Neuronal stem cell (in vitro differentiated cells): ENCODE measurements around the gene HSPG2.

ENCODE experiments used
- DNase-seq: peaks from one replicate; pipeline ENCODE4 v3.0.0-alpha.2; 2013; ENCODE audit warnings: low spot score
- H2AFZ ChIP-seq: one replicate; pipeline ENCODE4 v1.6.1; 2013; ENCODE audit warnings: mild to moderate bottlenecking, low read length, inconsistent platforms
- H2AK5ac ChIP-seq: 2 replicates; pipeline ENCODE4 v1.6.1; 2013; ENCODE audit warnings: low read depth, mild to moderate bottlenecking, inconsistent platforms, low read length, moderate library complexity, mixed read lengths
- H2BK120ac ChIP-seq: 2 replicates; pipeline ENCODE4 v1.6.1; 2013; ENCODE audit warnings: low read depth, mild to moderate bottlenecking, inconsistent platforms, low read length, moderate library complexity, mixed read lengths
- H2BK12ac ChIP-seq: one replicate; pipeline ENCODE4 v1.6.1; 2013; ENCODE audit warnings: low read length, inconsistent platforms
- H2BK15ac ChIP-seq: 2 replicates; pipeline ENCODE4 v1.6.1; 2013; ENCODE audit warnings: mild to moderate bottlenecking, low read length, inconsistent platforms, mixed read lengths
- H2BK5ac ChIP-seq: one replicate; pipeline ENCODE4 v1.6.1; 2013; ENCODE audit warnings: inconsistent platforms, mild to moderate bottlenecking, low read length, moderate library complexity
- H3K14ac ChIP-seq: one replicate; pipeline ENCODE4 v1.6.1; 2013; ENCODE audit warnings: low read length, inconsistent platforms
- H3K18ac ChIP-seq: 2 replicates; pipeline ENCODE4 v1.6.1; 2013; ENCODE audit warnings: low read length, inconsistent platforms
- H3K23ac ChIP-seq: 2 replicates; pipeline ENCODE4 v1.6.1; 2013; ENCODE audit warnings: low read depth, mild to moderate bottlenecking, mixed read lengths, low read length, inconsistent platforms; ENCODE audit not compliant: poor library complexity
- H3K27ac ChIP-seq: replicated peaks from 3 replicates; pipeline ENCODE4 v1.5.1; 2013; ENCODE audit warnings: low read length, inconsistent platforms
- H3K27me3 ChIP-seq, 3 experiments: 2 replicates each; pipeline ENCODE4 v1.6.1; 2013; ENCODE audit warnings: low read length in 3 of 3, mild to moderate bottlenecking in 2 of 3, inconsistent platforms in 1 of 3, low read depth in 1 of 3, mixed read lengths in 1 of 3, moderate library complexity in 1 of 3; ENCODE audit not compliant: control insufficient read depth in 3 of 3, insufficient read depth in 3 of 3
- H3K36me3 ChIP-seq, 2 donors: replicated peaks in 1 of 2; 2 replicates each; pipeline ENCODE4 v1.6.1; 2013; ENCODE audit warnings: low read length in 2 of 2; ENCODE audit not compliant: control insufficient read depth in 2 of 2, insufficient read depth in 2 of 2
- H3K4ac ChIP-seq: 2 replicates; pipeline ENCODE4 v1.6.1; 2013; ENCODE audit warnings: inconsistent platforms, mild to moderate bottlenecking, low read length, moderate library complexity
- H3K4me1 ChIP-seq, 2 donors: 1 replicate in 1 of 2; 2 replicates in 1 of 2; pipeline ENCODE4 v1.6.1; 2013; ENCODE audit warnings: low read length in 2 of 2, low read depth in 1 of 2; ENCODE audit not compliant: control insufficient read depth in 2 of 2, insufficient read depth in 1 of 2
- H3K4me2 ChIP-seq: one replicate; pipeline ENCODE4 v1.6.1; 2013; ENCODE audit warnings: mild to moderate bottlenecking, low read length, inconsistent platforms; ENCODE audit not compliant: insufficient read depth, poor library complexity, severe bottlenecking
- H3K4me3 ChIP-seq, 2 donors: 2 replicates each; pipeline ENCODE4 v1.5.1; 2013; ENCODE audit warnings: low read length in 2 of 2, mild to moderate bottlenecking in 2 of 2, inconsistent platforms in 1 of 2, moderate library complexity in 1 of 2
- H3K79me1 ChIP-seq: one replicate; pipeline ENCODE4 v1.6.1; 2013; ENCODE audit warnings: low read depth, mild to moderate bottlenecking, inconsistent platforms, low read length, moderate library complexity
- H3K9ac ChIP-seq: one replicate; pipeline ENCODE4 v1.6.1; 2013; ENCODE audit warnings: mild to moderate bottlenecking, low read depth, low read length, inconsistent platforms; ENCODE audit not compliant: poor library complexity
- H3K9me3 ChIP-seq, 2 donors: replicated peaks in 1 of 2; 2 replicates each; pipeline versions ENCODE3 to v1.6.1; 2013; ENCODE audit warnings: low read length in 2 of 2, mild to moderate bottlenecking in 2 of 2, inconsistent platforms in 1 of 2, low read depth in 1 of 2, mixed read lengths in 1 of 2, moderate library complexity in 1 of 2; ENCODE audit not compliant: control insufficient read depth in 2 of 2, insufficient read depth in 1 of 2
- H4K8ac ChIP-seq: one replicate; pipeline ENCODE4 v1.6.1; 2013; ENCODE audit warnings: low read depth, mild to moderate bottlenecking, inconsistent platforms, low read length, moderate library complexity
- H4K91ac ChIP-seq: one replicate; pipeline ENCODE4 v1.6.1; 2013; ENCODE audit warnings: low read length, low read depth, mild to moderate bottlenecking, inconsistent platforms; ENCODE audit not compliant: poor library complexity
- WGBS, 2 donors: extraction: QIAGEN DNeasy Blood & Tissue Kit; methylation state at CpG; one replicate each; pipeline ENCODE4 v1.1.7; 2013; ENCODE audit warnings: missing lambda C conversion rate in 2 of 2, mixed read lengths in 1 of 2; ENCODE audit not compliant: insufficient read length in 2 of 2, insufficient replicate concordance in 1 of 2; ENCODE audit errors: extremely low coverage in 2 of 2; 5-methylcytosine and 5-hydroxymethylcytosine counted together

The HSPG2 gene

DNA sequence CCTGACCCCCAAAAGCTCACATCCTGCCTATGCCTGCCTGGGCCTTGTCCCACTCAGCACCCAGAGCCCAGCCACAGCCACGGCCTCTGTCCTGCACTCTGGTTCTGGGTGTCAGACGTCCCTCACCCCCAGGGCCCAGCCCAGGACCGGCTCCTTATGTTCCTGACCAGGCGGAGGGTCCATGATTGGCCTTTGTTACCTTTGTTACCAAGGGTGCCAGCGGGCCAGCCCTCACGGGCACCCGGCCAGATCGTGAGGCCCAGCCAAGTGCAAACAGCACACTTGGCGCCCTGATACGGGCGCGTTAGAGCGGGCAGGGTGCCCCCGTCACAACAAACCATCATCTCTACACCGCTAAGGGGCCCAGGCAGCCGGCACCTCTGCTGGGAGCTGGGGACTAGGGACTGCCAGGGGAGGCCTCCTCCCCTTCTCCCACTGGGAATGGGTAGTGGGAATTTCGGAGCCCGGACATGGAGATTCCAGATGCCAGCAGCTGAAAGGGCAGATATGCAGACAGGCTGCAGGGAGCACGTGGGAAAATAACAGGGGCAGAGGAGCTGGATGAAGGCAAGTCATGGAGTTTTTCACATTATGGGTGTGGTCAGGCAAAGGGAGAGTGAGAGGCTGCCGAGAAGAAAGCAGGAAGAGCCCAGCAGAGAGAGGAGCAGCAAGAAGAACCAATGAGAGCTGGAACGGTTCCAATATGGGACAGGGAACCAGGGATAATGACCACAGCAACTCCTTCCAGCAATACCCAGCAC, 22.1 kb downstream of the HSPG2 start:
- H3K4me1 ChIP-seq = peaks cover 17 to 24% of the 10 kb centered on the region in 2 donors

DNA sequence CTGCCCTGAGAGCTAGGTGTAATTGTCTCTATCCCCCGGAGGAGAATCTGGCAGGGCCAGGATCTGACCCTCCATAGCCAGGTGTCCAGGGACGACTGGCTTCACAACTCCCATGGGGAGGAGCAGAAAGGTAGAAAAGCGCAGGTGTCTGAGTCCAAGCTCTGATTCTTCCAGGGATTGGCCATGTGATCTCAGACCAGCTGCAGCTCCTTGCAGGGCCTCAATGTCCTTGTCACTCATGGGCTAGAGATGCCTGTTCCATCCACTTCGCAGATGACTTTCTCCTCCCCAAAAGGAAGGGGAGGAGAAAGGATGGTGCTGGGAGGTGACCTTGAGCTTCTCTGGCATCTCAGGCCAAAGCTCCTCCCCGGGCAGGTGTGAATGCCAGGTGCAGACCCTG, 22.7 kb downstream of the HSPG2 start:
- Histone ChIP-seq H2AK5ac (peak overlapping the region; percentile 73), H3K23ac (peak overlapping the region; percentile 83), H3K14ac (no peak overlapping the region), H3K4ac (no peak overlapping the region), H4K8ac (no peak overlapping the region), H3K79me1 (peaks cover under 1% of the 10 kb centered on the region), H3K9ac (no peak overlapping the region), H3K27ac (no peak overlapping the region), H3K27me3 (no peaks in the 10 kb centered on the region), H3K4me1 (peaks cover 21 to 30% of the 10 kb centered on the region in 2 donors), H2BK5ac (no peak overlapping the region), H3K4me2 (no peak overlapping the region), H3K36me3 (peaks cover 0 to 2% of the 10 kb centered on the region in 2 donors), H2AFZ (no peak overlapping the region), H2BK12ac (no peak overlapping the region), H3K9me3 (no peaks in the 10 kb centered on the region), H2BK120ac (no peak overlapping the region), H3K4me3 (no peak overlapping the region), H2BK15ac (no peak overlapping the region), H4K91ac (no peak overlapping the region), H3K18ac (no peak overlapping the region)
- DNase-seq = no peak
- WGBS, 2 donors = no CpG with 5 or more reads among the region's 5 CpGs

More for the DNA sequence above, 22.1 kb downstream of the HSPG2 start:
- Histone ChIP-seq H2BK120ac (no peak overlapping the region), H3K27ac (no peak overlapping the region), H3K14ac (no peak overlapping the region), H3K27me3 (no peaks in the 10 kb centered on the region), H3K4me2 (no peak overlapping the region), H3K9ac (no peak overlapping the region), H3K18ac (peak overlapping the region; percentile 55), H2AFZ (no peak overlapping the region), H3K36me3 (peaks cover 0 to 2% of the 10 kb centered on the region in 2 donors), H3K9me3 (no peaks in the 10 kb centered on the region), H4K8ac (no peak overlapping the region), H2BK12ac (no peak overlapping the region), H4K91ac (no peak overlapping the region), H2BK15ac (no peak overlapping the region), H2BK5ac (peak overlapping the region; percentile 29), H3K23ac (peak overlapping the region; percentile 83), H2AK5ac (peak overlapping the region; percentile 73), H3K4ac (no peak overlapping the region), H3K79me1 (no peaks in the 10 kb centered on the region), H3K4me3 (no peak overlapping the region)
- no peak for DNase-seq
- WGBS, 2 donors = no CpG with 5 or more reads among the region's 21 CpGs

- Histone ChIP-seq H3K36me3 (peaks cover 0 to 2% of the 10 kb centered on the region in 2 donors), H4K8ac (no peak overlapping the region), H2BK15ac (no peak overlapping the region), H3K4ac (no peak overlapping the region), H3K18ac (no peak overlapping the region), H2AFZ (no peak overlapping the region), H3K14ac (no peak overlapping the region), H4K91ac (no peak overlapping the region), H2BK12ac (no peak overlapping the region), H3K27ac (no peak overlapping the region), H2BK120ac (no peak overlapping the region), H3K4me2 (no peak overlapping the region), H3K9me3 (no peaks in the 10 kb centered on the region), H3K79me1 (peaks cover 3% of the 10 kb centered on the region), H3K4me1 (peaks cover 22 to 32% of the 10 kb centered on the region in 2 donors), H3K9ac (no peak overlapping the region), H3K23ac (no peak overlapping the region), H3K27me3 (no peaks in the 10 kb centered on the region), H2AK5ac (no peak overlapping the region), H2BK5ac (no peak overlapping the region), H3K4me3 (no peak overlapping the region)
- no peak for DNase-seq
- no CpG with 5 or more reads among the region's 5 CpGs for WGBS, 2 donors
Observed at GRCh38 chr1:21913763-21914162, 23.3 kb downstream of the HSPG2 start.

- H3K4me2 ChIP-seq = no peak overlapping the region
- peak overlapping the region; percentile 35 for H2BK5ac ChIP-seq
- H2BK120ac ChIP-seq = no peak overlapping the region
- no peaks in the 10 kb centered on the region for H3K9me3 ChIP-seq
- no peak overlapping the region for H2AFZ ChIP-seq
- H3K36me3 ChIP-seq = peaks cover 0 to 2% of the 10 kb centered on the region in 2 donors
- DNase-seq = no peak
- no peak overlapping the region for H4K91ac ChIP-seq
- H2BK12ac ChIP-seq = peak overlapping the region; percentile 36
- peaks cover 22 to 32% of the 10 kb centered on the region in 2 donors for H3K4me1 ChIP-seq
- H3K27ac ChIP-seq = no peak overlapping the region
- H3K14ac ChIP-seq = no peak overlapping the region
- H3K27me3 ChIP-seq = no peaks in the 10 kb centered on the region
- no peak overlapping the region for H3K4ac ChIP-seq
- H4K8ac ChIP-seq = no peak overlapping the region
- H3K9ac ChIP-seq = no peak overlapping the region
- no peak overlapping the region for H3K4me3 ChIP-seq
- peak overlapping the region; percentile 76 for H3K18ac ChIP-seq
- peaks cover 3% of the 10 kb centered on the region for H3K79me1 ChIP-seq
- H3K23ac ChIP-seq = no peak overlapping the region
- no peak overlapping the region for H2AK5ac ChIP-seq
- no peak overlapping the region for H2BK15ac ChIP-seq
- no CpG with 5 or more reads among the region's 8 CpGs for WGBS, 2 donors
Observed at GRCh38 chr1:21913258-21913657, 23.9 kb downstream of the HSPG2 start.
